BE2C (cell line): ENCODE measurements around the gene PCDHA6.
"Not testable (repeated sequence)": the region's sequence is repeated elsewhere in the genome, so short reads cannot be mapped to it uniquely, and the experiment has no call there.

Experiments used
- DNase-seq: peaks from one replicate; pipeline ENCODE4 v3.0.0-alpha.2; 2020
- H3K27me3 ChIP-seq: fragments of 250-450 bp; sonication (Bioruptor Pico); 2 replicates; pipeline ENCODE4 v1.5.1; 2020; ENCODE audit warnings: mild to moderate bottlenecking
- H3K36me3 ChIP-seq: fragments of 250-450 bp; sonication (Bioruptor Pico); 2 replicates; pipeline ENCODE4 v1.5.1; 2020; ENCODE audit warnings: mild to moderate bottlenecking
- H3K4me1 ChIP-seq: fragments of 250-450 bp; sonication (Bioruptor Pico); 2 replicates; pipeline ENCODE4 v1.5.1; 2020
- H3K4me3 ChIP-seq: 2 replicates; pipeline ENCODE4 v1.5.1; 2011; ENCODE audit warnings: low read depth, low read length
- H3K9me3 ChIP-seq: fragments of 250-450 bp; sonication (Bioruptor Pico); 2 replicates; pipeline ENCODE4 v1.5.1; 2020
- CTCF ChIP-seq: IDR thresholded peaks from 2 replicates; pipeline ENCODE4 v1.5.1; 2012; ENCODE audit warnings: mild to moderate bottlenecking, low read depth, low read length

Gene PCDHA6

GRCh38 chr5:140823475-140823874 is 4.3 kb upstream of the PCDHA6 start:
- no peaks in the 10 kb centered on the region for H3K27me3 ChIP-seq
- H3K4me1 ChIP-seq: no peaks in the 10 kb centered on the region
- TF ChIP-seq CTCF: no peak
- H3K36me3 ChIP-seq: no peaks in the 10 kb centered on the region; the same call in none of the 2 replicates
- no peak for DNase-seq
- H3K9me3 ChIP-seq: no peaks in the 10 kb centered on the region
- no peak overlapping the region for H3K4me3 ChIP-seq

GRCh38 chr5:140828362-140828737 is 590 bp downstream of the PCDHA6 start:
- Histone ChIP-seq H3K27me3 (no peaks in the 10 kb centered on the region), H3K9me3 (no peaks in the 10 kb centered on the region), H3K4me1 (no peaks in the 10 kb centered on the region), H3K4me3 (no peak overlapping the region), H3K36me3 (no peaks in the 10 kb centered on the region; the same call in 1 of the 2 replicates)
- no peak for DNase-seq
- no peak for TF ChIP-seq CTCF

GRCh38 chr5:140829511-140830501 is 2.0 kb downstream of the PCDHA6 start:
- not testable (repeated sequence) for H3K4me3 ChIP-seq, H3K27me3 ChIP-seq, DNase-seq, H3K9me3 ChIP-seq, H3K4me1 ChIP-seq, H3K36me3 ChIP-seq

- no peaks in the 10 kb centered on the region for H3K27me3 ChIP-seq
- DNase-seq: no peak
- no peak within 1 kb of the TSS for H3K4me3 ChIP-seq
- TF ChIP-seq CTCF: no peak
- no peaks in the 10 kb centered on the region for H3K36me3 ChIP-seq
- no peaks in the 10 kb centered on the region for H3K9me3 ChIP-seq
- no peaks in the 10 kb centered on the region for H3K4me1 ChIP-seq
These were observed 6.2 kb downstream of the PCDHA6 start, which contains the start of gene PCDHA7 for GRCh38 chr5:140833993-140834392. Gene PCDHA7, plus strand, starts transcription at chr5:140834269. Its CDS starts 115 bp downstream, at chr5:140834384.

GRCh38 chr5:140834439-140835008 is 6.8 kb downstream of the PCDHA6 start:
- not testable (repeated sequence) for H3K27me3 ChIP-seq, DNase-seq, H3K9me3 ChIP-seq, H3K4me1 ChIP-seq, H3K4me3 ChIP-seq, H3K36me3 ChIP-seq

GRCh38 chr5:140835622-140836510 is 8.1 kb downstream of the PCDHA6 start:
- no peak for TF ChIP-seq CTCF
- Histone ChIP-seq H3K9me3 (no peaks in the 10 kb centered on the region), H3K36me3 (no peaks in the 10 kb centered on the region), H3K4me1 (no peaks in the 10 kb centered on the region), H3K27me3 (no peaks in the 10 kb centered on the region), H3K4me3 (no peak overlapping the region)
- no peak for DNase-seq
